Measurements from ENCODE around the gene ZIC3.
"Not testable (repeated sequence)": the region's sequence is repeated elsewhere in the genome, so short reads cannot be mapped to it uniquely, and the experiment has no call there.

The ZIC3 gene

DNA sequence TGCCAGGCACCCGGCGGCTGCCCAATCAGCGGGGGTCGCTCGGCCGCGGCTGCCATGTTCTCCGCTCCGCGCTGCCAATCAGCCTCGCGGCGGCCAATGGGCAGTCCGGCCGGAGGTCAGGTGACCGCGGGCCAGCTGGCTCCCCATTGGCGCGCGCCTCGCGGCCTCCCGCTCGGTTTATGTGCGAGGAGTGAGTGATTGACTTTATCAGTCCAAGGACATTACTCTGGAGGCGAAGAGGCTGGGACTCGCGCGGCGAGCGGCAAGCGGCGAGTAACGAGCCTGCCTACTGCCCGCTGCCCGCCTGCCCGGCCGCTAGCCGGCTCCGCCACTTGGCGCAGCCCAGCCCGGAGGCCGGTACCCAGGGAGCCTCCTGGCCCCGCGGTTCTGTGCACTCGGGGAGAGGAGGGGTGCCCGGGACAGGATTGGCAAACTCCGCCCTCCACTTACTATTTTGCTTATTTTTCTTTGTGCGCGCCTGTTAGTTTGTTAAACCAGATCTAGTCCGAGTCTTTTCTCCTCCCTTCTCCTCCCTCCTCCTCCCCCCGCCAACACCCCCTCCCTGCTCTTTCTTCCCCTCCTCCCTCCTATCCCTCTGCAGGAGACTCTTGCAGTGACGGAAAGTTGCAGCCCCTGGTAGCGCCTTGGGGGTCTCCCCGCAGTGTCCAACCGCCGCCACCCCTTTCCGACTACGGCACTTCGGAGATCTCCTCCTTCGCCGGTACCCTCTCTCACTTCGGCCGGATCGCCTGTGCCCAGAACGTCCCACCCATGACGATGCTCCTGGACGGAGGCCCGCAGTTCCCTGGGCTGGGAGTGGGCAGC is at the start of gene ZIC3:
Gene ZIC3, plus strand, starts transcription at position 207 of the 825 bp plus-strand sequence. Its CDS starts 565 bp downstream, at position 772.
- no peak for DNase-seq

DNA sequence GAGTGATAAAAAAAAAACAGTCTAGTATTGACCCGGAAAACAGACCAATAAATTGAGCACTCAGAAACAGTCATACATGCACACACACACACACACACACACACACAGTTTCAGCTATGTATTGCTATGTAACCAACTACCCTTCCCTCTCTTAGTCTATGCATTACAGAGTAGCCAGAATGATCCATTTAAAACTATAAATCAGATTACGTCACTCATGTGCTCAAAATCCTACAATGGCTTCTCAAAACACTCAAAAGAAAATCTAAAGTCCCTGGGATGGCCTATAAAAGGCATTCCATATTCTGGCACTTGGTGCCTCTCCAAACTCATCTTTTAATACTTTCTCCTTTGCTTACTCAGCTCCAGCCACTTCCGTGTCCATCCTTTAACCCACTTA is 46.5 kb upstream of the ZIC3 start:
- no peak for DNase-seq

DNA sequence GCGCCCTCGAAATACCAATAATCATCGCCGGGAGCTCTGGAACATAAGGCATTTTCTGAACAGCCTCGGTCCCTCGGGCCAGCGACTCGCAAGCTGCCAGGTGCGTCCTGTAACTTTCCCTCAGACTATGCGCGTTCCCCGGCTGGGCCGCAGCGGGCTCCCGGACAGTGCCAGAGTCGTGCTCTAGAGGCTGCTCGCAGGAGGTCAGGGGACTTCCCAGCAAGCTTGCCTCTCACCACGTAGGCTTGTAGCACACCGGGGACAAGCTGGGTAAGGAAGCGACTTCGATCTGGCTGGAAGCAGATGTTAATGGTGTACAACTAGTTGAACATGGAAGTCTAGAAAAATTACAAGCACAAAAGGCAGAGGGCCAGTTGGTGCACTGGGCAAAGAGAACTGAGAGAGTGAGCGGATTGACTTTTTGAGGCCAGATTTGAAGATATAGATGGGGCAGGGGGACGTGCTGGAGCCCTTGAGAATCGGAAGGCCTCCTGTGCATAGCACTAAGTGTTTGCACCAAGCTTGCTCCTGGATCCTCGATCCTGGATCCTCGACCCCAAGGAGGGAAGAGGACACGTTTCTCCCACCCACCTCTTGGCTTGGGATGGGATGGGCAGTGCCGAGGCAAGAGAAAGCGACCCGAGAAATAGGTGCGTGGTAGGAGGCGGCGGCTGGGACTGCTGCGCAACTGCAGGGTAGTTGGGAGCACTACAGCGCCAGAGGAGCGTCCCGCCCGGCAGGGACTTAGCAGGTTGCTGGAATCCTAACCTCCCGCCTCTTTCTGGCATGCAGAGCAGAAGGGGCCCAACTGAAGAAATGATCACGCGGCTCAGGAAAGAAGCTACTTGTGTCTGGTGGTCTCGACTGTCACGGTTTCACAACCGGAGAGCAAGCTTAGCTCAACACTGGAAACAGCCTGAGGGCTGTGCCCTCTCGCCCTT is 19.9 kb upstream of the ZIC3 start:
- DNase-seq, result no peak

DNA sequence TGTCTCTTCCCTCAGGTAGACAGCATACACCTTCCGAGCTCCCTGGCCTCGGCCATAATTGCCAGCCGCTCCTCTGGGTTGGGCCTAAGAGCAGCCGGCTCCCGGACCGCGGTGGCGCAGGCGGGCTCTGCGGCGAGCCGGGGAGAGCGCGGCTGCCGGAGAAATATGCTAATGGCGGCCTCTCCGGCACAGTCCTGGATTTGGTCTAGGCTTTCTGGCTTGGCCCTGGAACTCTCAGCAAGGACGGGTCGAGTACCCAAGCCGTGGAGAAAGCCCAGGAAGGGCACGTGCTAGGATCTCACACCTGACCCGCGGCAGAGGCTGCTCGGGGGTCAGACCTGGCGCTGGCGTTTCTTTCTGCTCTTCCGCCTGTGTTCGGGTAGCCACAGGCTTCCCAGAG is 18.6 kb upstream of the ZIC3 start:
- no peak for DNase-seq

DNA sequence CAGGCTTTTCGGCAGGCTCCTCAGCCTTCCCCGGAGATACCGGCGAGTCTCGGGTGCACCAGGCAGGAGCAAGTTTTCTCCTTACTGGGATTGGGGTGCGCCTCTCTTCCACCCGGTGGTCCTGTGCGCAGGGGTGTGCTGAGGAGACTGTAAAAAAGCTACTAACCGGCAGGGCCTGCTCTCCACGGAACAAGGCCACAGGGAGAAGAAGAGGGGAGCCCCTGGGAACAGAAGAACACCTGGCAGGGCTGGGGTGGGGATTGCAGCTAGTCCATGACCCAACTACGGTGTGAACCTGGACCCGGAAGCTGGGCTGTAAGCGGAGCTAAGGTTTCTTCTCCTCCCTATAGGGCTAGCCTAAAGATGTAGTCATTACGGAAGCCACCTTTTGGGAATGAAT is 17.7 kb upstream of the ZIC3 start:
- no peak for DNase-seq

DNA sequence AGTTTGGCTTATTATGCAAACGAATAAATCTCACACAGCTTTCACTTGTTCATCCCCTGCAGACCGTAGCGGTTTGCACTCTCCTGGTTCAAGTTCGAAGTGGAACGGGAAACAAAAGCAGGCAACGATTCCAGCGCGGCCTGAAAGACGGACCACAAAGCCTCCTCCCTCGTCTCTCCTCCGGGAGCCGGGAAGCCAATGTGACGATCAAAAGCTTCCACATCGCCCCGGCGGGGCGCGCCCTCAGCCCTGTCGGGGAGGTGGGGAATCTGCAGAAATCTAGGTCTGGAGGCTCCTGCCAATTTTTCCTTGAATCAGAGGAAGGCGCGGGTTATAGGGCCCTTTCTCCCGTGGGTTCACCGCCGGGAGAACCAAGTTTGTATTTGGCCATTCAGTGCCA is 16.9 kb upstream of the ZIC3 start:
- no peak for DNase-seq

DNA sequence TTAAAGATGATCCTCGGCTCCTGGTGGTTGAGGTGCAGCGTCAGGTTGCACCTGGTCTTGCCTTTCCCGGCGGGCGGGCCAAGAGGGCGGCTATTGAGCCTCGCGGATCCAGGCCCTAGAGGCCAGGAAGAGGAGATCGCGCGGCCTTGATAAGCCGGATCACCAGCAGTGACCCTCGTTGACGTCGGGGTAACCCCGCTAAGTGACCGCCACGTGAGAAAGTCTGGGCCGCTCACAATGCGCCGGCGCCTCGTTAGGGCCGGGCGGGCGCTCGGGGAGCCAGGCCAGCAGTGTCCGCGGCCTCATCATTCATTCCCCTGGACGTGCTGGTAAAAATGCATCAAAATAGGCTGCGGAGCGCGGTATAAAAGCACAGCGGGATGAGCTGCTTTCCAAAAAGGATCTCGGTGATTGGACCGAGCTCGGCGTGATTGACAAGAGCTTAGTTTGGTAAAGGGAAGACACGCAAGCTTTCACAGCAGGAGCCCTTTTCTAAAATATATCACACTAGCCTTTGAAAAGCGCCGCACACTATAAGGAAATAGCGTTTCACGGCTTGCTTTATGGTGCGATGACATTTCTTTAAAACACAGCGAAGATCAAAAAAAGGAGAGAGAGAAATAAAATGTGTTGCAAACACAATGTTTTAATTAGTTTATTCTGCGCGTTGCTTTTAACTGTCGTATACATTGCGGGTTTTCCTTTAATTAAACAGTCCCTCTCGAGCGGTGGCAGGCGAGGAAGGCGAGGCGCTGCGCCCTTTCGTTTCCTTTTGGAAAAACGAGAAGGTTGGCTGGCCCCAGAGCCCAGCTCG is 15.9 kb upstream of the ZIC3 start:
- DNase-seq, result no peak

DNA sequence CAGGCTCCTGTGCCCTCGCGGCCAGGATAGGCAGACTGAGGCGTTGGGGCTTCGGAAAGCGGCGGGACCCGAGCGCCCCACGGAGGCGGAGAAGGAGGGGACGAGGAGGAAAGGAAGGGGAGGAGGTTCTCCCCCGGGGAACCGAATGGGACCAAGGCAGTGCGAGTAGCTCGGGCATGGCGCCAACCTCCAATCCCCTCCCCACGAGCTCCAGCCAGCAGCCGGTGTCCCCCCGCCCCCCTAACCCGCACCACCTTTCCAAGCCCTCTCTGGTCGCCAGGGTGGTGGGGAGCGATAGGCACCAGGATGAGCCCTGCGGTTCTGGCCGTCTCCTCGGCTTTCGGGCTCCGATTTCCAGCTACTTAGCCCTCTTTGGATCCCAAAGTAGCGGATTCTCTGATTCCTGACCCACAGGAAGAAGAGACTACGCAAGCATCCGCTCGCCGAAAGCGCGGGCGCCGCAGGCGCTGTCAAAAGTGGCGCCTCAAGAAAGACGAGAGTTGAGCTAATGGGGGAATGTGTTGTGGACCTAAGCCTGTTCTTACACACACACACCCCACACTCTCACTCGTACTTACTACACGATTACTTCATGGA is 15.2 kb upstream of the ZIC3 start:
- no peak for DNase-seq

DNA sequence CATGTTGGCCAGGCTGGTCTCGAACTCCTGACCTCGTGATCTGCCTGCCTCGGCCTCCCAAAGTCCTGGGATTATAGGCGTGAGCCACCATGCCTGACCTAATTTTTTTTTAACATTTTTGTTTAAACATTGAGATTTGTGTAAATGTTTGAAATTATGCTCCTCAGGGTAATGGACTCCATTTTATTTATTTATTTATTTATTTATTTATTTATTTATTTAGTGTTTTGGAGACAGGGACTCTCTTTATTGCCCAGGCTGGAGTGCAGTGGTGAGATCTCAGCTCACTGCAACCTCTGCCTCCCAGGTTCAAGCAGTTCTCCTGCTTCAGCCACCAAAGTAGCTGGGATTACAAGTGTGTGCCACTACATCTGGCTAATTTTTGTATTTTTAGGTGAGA is 13.8 kb upstream of the ZIC3 start:
- not testable (repeated sequence) for DNase-seq

DNA sequence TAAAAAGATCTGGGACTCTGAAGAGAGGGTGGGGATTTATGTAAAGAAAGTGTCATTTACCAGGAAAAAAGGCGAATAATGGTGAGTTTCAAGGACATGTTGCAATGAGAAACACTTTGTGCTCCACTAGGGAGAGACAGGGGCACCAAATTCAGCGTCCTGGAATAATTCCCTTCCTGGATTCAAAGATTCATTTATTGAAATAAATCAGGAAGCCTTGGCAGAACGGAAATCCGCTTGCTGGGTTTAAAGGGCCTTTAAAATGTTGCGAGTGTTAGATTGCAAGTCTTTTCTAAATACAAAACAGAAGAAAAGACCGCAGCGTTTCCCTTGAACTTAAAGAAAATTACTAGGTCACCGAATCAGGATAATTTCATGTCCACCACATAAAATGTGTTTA is 3.8 kb upstream of the ZIC3 start:
- DNase-seq, result no peak

DNA sequence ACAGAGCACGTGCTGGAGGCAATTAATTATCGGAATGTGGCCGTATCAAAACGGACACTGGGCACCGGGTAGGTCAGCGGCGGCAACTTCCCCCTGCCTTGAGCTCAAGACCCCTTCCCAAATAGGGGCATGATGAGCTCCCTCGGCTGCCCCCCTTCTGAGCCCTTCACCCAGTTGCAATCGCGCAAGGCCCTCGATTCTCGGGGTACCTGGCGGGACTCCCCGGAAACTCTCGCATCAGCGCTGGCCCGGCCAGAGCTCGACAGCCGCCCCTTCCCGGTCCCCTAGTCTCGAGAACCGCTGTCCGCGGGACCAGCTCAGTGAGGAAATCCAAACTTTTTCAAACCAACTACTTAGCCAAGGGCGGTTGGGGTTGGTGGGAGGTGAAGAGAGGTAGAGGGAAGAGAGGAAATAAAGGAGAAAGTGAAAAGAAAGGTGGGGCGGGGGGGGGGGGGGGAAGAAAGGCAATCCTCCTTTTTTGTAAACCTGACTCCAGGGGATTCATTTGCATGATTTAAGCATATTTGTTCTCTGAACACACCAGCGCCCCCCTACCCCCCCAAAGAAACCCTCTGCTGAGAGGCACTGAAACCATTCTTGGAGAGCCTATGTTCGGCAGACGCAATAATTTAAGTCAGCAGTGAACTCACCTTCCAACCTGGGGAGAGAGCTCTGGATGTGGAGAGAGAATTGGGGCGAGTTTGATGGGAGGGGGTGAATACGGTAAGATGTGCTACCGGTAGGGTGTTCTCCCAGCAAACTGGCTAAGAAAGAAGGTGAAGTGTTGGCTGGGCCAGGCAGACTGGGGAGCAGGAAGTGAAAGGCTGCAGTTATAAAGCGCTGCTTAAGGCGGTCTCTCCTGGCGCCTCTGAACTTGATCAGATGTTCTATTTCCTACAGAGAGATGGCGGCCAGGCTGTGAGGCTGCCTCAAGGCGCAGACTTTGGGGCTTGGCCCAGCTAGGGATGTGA is 2.0 kb upstream of the ZIC3 start:
- no peak for DNase-seq

DNA sequence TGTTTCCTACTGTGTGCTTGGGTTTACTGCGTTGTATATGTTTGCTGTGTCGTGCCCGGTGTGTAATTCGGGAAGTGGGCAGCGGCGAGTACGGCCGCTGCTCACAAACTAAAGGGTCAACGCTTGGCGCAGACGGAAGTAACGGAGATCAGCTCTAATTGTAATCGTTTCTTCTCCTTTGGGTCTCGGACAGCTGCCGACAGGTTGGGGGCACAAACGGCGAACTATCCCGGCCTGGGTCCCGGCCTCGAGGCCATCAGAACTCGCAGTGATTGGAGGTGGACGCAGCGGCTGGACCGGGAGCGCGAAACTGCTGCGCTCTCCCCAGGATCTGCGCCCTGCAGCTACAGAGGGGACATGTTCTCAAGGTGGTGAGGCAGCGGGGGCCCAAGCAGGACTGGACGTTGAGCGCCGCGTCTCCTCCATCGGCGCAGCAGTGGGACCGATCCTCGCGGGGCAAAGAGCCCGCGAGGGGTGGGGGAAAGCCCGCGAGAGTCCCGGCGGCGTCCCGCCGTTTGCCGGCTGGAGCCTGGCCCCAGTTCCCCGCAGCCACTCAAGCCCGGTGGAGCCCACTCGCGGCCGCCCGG is 516 bp upstream of the ZIC3 start:
- no peak for DNase-seq

DNA sequence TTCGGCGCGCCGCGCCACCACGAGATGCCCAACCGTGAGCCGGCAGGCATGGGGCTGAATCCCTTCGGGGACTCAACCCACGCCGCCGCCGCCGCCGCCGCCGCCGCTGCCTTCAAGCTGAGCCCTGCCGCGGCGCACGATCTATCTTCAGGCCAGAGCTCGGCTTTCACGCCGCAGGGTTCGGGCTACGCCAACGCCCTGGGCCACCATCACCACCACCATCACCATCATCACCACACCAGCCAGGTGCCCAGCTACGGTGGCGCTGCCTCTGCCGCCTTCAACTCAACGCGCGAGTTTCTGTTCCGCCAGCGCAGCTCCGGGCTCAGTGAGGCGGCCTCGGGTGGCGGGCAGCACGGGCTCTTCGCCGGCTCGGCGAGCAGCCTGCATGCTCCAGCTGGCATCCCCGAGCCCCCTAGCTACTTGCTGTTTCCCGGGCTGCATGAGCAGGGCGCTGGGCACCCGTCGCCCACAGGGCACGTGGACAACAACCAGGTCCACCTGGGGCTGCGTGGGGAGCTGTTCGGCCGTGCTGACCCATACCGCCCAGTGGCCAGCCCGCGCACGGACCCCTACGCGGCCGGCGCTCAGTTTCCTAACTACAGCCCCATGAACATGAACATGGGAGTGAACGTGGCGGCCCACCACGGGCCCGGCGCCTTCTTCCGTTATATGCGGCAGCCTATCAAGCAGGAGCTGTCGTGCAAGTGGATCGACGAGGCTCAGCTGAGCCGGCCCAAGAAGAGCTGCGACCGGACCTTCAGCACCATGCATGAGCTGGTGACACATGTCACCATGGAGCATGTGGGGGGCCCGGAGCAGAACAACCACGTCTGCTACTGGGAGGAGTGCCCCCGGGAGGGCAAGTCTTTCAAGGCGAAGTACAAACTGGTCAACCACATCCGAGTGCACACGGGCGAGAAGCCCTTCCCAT is 1.1 kb downstream of the ZIC3 start:
- no peak for DNase-seq

DNA sequence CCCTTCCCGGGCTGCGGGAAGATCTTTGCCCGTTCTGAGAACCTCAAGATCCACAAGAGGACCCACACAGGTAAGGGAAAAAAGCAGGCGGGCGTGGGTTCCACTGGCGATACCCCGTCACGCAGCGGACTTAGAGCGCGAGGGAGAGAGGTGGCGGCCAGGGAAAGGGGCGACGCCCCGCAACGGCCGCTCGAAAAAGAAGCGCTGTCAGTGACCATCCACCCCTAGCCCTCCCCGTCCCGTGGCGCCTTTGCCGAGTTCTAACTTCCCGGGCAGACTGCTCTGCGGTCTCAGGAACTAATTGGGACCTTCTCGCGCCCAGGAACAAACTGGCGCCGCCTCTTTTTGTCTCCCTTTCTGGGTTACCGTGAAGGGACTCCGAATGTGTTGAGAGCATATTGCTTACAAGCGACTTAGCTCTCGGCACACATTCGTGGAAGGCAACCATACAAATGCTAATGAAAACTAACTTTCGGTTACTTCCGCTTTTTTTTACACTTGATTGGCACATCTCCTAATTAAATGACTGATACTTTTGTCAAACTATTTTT is 1.8 kb downstream of the ZIC3 start:
- no peak for DNase-seq

DNA sequence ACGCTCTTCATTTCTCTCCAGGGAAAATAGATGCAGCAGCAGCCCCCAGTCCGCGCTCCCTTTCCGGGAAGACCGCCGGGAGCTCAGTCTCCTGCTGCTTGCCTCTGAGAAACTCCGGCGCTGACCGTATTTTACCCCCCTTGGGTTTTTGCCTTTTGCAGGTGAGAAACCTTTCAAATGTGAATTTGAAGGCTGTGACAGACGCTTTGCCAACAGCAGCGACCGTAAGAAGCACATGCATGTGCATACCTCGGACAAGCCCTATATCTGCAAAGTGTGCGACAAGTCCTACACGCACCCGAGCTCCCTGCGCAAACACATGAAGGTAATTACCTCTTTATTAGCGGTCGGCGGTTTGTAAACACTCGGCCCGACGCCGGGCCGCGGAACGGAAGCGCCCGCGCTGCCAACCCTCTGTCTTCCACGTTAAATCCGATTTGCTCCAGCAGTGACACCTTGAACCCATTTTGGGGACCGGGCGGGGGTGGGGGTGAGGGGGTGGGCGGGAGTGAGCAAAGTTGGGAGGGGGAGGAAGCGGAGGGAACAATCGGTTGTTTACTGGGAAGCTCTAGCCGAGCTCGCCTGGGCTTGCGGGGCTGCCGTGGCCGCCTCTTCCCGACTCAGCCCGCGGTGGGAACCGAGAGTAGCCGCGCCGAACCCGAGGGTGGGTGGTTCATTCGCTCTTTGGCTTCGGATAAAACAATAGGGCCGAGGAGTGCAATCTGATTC is 3.0 kb downstream of the ZIC3 start:
- DNase-seq, result no peak

DNA sequence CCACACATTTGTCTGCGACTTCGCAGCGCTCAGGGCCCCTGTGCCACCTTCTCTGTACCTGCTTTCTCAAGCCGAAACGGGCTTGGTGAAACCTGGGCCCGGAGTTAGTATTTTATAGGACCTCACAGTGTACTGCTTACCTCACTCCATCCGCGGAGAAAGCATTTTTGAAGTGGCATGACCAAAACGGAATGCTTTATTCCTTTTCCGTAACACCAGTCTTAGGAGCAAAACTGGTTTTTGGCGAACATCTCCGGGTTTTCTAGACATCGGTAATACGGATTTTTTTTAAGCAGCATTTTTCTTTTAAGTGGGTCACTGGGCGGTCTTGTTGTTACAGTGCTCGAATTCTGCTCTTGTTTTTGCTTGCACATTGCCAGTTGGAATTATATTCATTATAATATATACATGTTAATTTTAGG is 3.6 kb downstream of the ZIC3 start:
- no peak for DNase-seq

DNA sequence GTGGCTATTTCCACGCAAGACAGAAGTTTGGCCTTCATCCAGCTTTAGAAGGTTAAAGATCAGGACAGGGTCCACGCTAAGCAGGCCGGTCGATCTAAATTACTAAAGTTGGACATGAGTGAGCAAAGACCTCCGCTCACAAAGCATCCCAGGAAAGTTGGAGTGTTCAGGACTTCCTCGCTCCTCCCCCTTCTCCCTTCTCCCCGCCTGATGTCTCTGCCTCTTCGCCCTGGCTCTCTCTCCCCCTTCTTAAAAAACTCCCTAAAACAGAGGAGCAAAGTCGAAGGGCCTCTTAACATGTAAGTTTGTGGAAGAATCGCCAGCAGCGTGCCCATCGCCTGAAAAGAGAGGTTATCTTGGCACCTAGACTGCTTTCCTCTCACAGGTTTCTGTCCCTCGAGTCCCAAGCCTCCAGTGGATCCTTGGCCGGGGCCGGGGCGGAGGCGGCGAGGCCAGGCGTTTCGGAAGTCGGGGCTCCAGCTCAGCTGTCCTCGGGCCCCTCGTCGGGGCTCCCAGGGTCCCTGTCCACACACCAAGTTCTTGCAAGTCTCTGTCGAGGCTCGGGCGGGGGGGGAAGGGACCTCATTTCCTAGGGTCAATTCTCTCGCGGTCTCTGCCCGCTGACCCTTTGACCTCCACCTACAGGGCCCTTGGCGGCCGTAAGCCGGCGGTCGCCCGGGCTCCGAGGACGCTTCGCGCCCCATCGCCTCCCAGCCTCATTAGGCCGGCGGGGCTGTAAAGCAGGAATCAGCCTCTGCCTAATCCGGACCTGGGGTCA is 7.6 kb downstream of the ZIC3 start:
- DNase-seq, result no peak

Measured in activated CD4-positive, CD25-positive, alpha-beta regulatory T cell treated with anti-CD3 and anti-CD28 coated beads, Interleukin-2, amount 50 U/mL, for 72 hours (primary cell).